Smooth muscle cell (in vitro differentiated cells): ENCODE results near the gene PLXDC2. TPM values are rescaled to one million over a fixed set of nuclear protein-coding genes. Genes with fewer than 3 reads are reported as not detected.

Experiments
- DNase-seq: peaks from one replicate; lab custom pipeline; 2025; ENCODE audit not compliant: unreplicated experiment; lab: John Stamatoyannopoulos, UW
- H2AFZ ChIP-seq: fragments of 200-600 bp; sonication (generic); 2 replicates; pipeline ENCODE4 v1.6.0; 2016; ENCODE audit warnings: antibody characterized with exemption, low read depth, mild to moderate bottlenecking
- H3F3A ChIP-seq: fragments of 200-600 bp; sonication (generic); 2 replicates; pipeline ENCODE4 v1.6.0; 2017; ENCODE audit warnings: antibody characterized with exemption, low read depth
- H3K27ac ChIP-seq: fragments of 200-600 bp; sonication (generic); 2 replicates; pipeline ENCODE4 v1.5.1; 2016; ENCODE audit warnings: low read depth, mild to moderate bottlenecking
- H3K27me3 ChIP-seq: fragments of 200-600 bp; sonication (generic); 2 replicates; pipeline ENCODE4 v1.6.1; 2016; ENCODE audit warnings: low read depth, mild to moderate bottlenecking
- H3K36me3 ChIP-seq: fragments of 200-600 bp; sonication (generic); 2 replicates; pipeline ENCODE4 v1.5.1; 2016; ENCODE audit warnings: low read depth
- H3K4me1 ChIP-seq: fragments of 200-600 bp; sonication (generic); 2 replicates; pipeline ENCODE4 v1.5.1; 2016; ENCODE audit warnings: low read depth
- H3K4me2 ChIP-seq: fragments of 200-600 bp; sonication (generic); 2 replicates; pipeline ENCODE4 v1.6.0; 2016; ENCODE audit warnings: mild to moderate bottlenecking
- H3K4me3 ChIP-seq: fragments of 200-600 bp; sonication (generic); 2 replicates; pipeline ENCODE4 v1.5.1; 2016; ENCODE audit warnings: mild to moderate bottlenecking
- H3K79me2 ChIP-seq: fragments of 200-600 bp; sonication (generic); 2 replicates; pipeline ENCODE4 v1.6.0; 2016; ENCODE audit warnings: low read depth, mild to moderate bottlenecking
- H3K9ac ChIP-seq: fragments of 200-600 bp; sonication (generic); 2 replicates; pipeline ENCODE4 v1.6.0; 2016; ENCODE audit warnings: low read depth
- H3K9me3 ChIP-seq: fragments of 200-600 bp; sonication (generic); replicated peaks from 2 replicates; pipeline ENCODE4 v1.5.1; 2016; ENCODE audit warnings: low read depth
- H4K20me1 ChIP-seq: fragments of 200-600 bp; sonication (generic); 2 replicates; pipeline ENCODE4 v1.6.0; 2016; ENCODE audit warnings: low read depth
- CTCF ChIP-seq: fragments of 200-600 bp; sonication (generic); IDR thresholded peaks from 2 replicates; pipeline ENCODE4 v1.5.1; 2017; ENCODE audit warnings: borderline replicate concordance, mild to moderate bottlenecking, antibody characterized with exemption; ENCODE audit not compliant: insufficient read depth, poor library complexity, severe bottlenecking
- WGBS: methylation state at CpG from one replicate; pipeline ENCODE4 v1.1.7; 2016; ENCODE audit warnings: low lambda C conversion rate; 5-methylcytosine and 5-hydroxymethylcytosine counted together
- polyA plus RNA-seq: library from polyadenylated mRNA; unstranded; fragments of >200 nt; fragmentation: Nextera tagmentation; extraction: Ambion mirVana; gene quantifications from 2 replicates; pipeline ENCODE4 v1.2.1, GENCODE V29; 2016
- total RNA-seq: library from RNA; depleted of rRNA; stranded (reverse); fragments of >200 nt; gene quantifications from 2 replicates; pipeline ENCODE4 v1.2.3, GENCODE V29; 2014

PLXDC2 gene
- total and polyA plus RNA-seq, 2 experiments from 2014 or later, result 7.3 to 24.9 TPM

GRCh38 chr10:19941206-19941880 is 125.1 kb downstream of the PLXDC2 start:
- peak overlapping the region; percentile 6 for H3K27ac ChIP-seq
- H3F3A ChIP-seq, result peaks cover 8% of the 10 kb centered on the region
- no peaks in the 10 kb centered on the region for H3K27me3 ChIP-seq
- H3K9me3 ChIP-seq, result no peaks in the 10 kb centered on the region
- WGBS, result 45% methylated on average over 6 of the region's 6 CpGs
- H3K4me1 ChIP-seq, result peaks cover 17% of the 10 kb centered on the region
- H3K36me3 ChIP-seq, result no peaks in the 10 kb centered on the region
- peak overlapping the region; percentile 57 for H3K4me2 ChIP-seq
- no peak overlapping the region for H3K4me3 ChIP-seq
- no peaks in the 10 kb centered on the region for H3K79me2 ChIP-seq
- no peak for TF ChIP-seq CTCF
- H3K9ac ChIP-seq, result no peak overlapping the region
- H4K20me1 ChIP-seq, result peaks cover 4% of the 10 kb centered on the region
- no peak for DNase-seq
- H2AFZ ChIP-seq, result no peak overlapping the region

GRCh38 chr10:19944911-19945663 is 128.9 kb downstream of the PLXDC2 start:
- WGBS, result 90% methylated on average over 6 of the region's 6 CpGs
- Histone ChIP-seq H3F3A (peaks cover 8% of the 10 kb centered on the region), H4K20me1 (peaks cover 4% of the 10 kb centered on the region)

GRCh38 chr10:19946245-19946644 is 130.0 kb downstream of the PLXDC2 start:
- WGBS, result 93% methylated on average over 4 of the region's 4 CpGs
- no peak overlapping the region for H3K9ac ChIP-seq
- peaks cover 8% of the 10 kb centered on the region for H3F3A ChIP-seq
- TF ChIP-seq CTCF, result no peak
- no peak overlapping the region for H3K27ac ChIP-seq
- H3K4me2 ChIP-seq, result no peak overlapping the region
- H3K27me3 ChIP-seq, result no peaks in the 10 kb centered on the region
- H3K79me2 ChIP-seq, result no peaks in the 10 kb centered on the region
- no peak for DNase-seq
- H3K9me3 ChIP-seq, result no peaks in the 10 kb centered on the region
- no peak overlapping the region for H2AFZ ChIP-seq
- no peaks in the 10 kb centered on the region for H3K36me3 ChIP-seq
- peaks cover 8% of the 10 kb centered on the region for H3K4me1 ChIP-seq
- peaks cover 4% of the 10 kb centered on the region for H4K20me1 ChIP-seq
- H3K4me3 ChIP-seq, result no peak overlapping the region

More at GRCh38 chr10:19944911-19945663, 128.9 kb downstream of the PLXDC2 start:
- no peak overlapping the region for H3K9ac ChIP-seq
- no peak overlapping the region for H3K4me3 ChIP-seq
- no peak for DNase-seq
- peaks cover 17% of the 10 kb centered on the region for H3K4me1 ChIP-seq
- no peaks in the 10 kb centered on the region for H3K9me3 ChIP-seq
- no peak overlapping the region for H3K4me2 ChIP-seq
- H3K79me2 ChIP-seq, result no peaks in the 10 kb centered on the region
- no peaks in the 10 kb centered on the region for H3K36me3 ChIP-seq
- no peak for TF ChIP-seq CTCF
- H2AFZ ChIP-seq, result no peak overlapping the region
- H3K27me3 ChIP-seq, result no peaks in the 10 kb centered on the region
- H3K27ac ChIP-seq, result no peak overlapping the region

- Histone ChIP-seq H3K36me3 (no peaks in the 10 kb centered on the region), H4K20me1 (peaks cover 4% of the 10 kb centered on the region), H3K9ac (no peak overlapping the region), H3K27me3 (no peaks in the 10 kb centered on the region), H3K4me1 (peaks cover 3% of the 10 kb centered on the region), H3K9me3 (no peaks in the 10 kb centered on the region), H3K79me2 (no peaks in the 10 kb centered on the region), H3K4me3 (no peak overlapping the region), H2AFZ (no peak overlapping the region), H3F3A (peaks cover 8% of the 10 kb centered on the region), H3K27ac (no peak overlapping the region), H3K4me2 (no peak overlapping the region)
- 94% methylated on average over 8 of the region's 8 CpGs for WGBS
- no peak for TF ChIP-seq CTCF
- DNase-seq, result no peak
Observed at GRCh38 chr10:19946791-19947190, 130.6 kb downstream of the PLXDC2 start.
